VCaP (cell line): ENCODE measurements around the gene KIN.
"Not testable (repeated sequence)": the region's sequence is repeated elsewhere in the genome, so short reads cannot be mapped to it uniquely, and the experiment has no call there.

Source experiments
- H3K27ac ChIP-seq: fragments of 450-650 bp; 2 replicates; pipeline ENCODE4 v1.5.1; 2017
- TF ChIP-seq, protein P1 (sequence below): fragments of 450-650 bp; conservative IDR thresholded peaks from 2 replicates; pipeline ENCODE4 v1.5.1; 2017; ENCODE audit warnings: mild to moderate bottlenecking, moderate library complexity

KIN gene

DNA sequence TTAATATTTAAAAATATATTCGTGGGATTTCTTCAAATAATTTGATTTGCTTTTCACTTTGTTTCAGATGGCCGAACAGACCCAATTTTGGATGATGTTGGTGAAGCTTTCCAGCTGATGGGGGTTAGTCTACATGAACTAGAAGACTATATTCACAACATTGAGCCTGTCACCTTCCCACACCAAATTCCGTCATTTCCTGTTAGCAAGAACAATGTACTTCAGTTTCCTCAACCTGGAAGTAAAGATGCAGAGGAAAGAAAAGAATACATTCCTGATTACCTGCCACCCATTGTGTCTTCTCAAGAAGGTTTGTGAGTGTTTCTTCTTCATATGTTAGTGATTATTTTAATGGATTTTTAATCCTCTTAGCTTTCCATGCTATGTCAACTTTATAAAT lies 36.5 kb upstream of the KIN start:
- H3K27ac ChIP-seq: no peak overlapping the region
- TF ChIP-seq, protein P1, sequence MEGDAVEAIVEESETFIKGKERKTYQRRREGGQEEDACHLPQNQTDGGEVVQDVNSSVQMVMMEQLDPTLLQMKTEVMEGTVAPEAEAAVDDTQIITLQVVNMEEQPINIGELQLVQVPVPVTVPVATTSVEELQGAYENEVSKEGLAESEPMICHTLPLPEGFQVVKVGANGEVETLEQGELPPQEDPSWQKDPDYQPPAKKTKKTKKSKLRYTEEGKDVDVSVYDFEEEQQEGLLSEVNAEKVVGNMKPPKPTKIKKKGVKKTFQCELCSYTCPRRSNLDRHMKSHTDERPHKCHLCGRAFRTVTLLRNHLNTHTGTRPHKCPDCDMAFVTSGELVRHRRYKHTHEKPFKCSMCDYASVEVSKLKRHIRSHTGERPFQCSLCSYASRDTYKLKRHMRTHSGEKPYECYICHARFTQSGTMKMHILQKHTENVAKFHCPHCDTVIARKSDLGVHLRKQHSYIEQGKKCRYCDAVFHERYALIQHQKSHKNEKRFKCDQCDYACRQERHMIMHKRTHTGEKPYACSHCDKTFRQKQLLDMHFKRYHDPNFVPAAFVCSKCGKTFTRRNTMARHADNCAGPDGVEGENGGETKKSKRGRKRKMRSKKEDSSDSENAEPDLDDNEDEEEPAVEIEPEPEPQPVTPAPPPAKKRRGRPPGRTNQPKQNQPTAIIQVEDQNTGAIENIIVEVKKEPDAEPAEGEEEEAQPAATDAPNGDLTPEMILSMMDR: no peak

DNA sequence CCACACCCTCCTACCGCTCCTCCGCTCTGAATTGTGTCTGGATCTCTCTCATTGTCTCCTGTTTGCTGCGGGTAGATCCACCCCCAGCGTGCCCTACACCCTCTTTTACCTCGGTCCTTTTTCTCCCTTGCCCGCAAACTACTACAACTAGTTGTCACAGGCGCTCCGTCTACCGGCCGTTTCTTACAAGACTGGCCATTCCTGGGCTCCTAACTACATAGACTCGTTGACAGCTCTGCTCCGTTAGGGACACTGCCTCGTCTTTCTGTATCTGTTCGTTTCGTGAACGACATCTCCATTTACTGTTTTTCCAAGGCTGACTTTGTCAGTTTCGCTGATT lies 31.3 kb upstream of the KIN start:
- H3K27ac ChIP-seq: peak overlapping the region; percentile 66; the same call in 1 of the 2 replicates
- TF ChIP-seq, protein P1: peak; percentile 63

DNA sequence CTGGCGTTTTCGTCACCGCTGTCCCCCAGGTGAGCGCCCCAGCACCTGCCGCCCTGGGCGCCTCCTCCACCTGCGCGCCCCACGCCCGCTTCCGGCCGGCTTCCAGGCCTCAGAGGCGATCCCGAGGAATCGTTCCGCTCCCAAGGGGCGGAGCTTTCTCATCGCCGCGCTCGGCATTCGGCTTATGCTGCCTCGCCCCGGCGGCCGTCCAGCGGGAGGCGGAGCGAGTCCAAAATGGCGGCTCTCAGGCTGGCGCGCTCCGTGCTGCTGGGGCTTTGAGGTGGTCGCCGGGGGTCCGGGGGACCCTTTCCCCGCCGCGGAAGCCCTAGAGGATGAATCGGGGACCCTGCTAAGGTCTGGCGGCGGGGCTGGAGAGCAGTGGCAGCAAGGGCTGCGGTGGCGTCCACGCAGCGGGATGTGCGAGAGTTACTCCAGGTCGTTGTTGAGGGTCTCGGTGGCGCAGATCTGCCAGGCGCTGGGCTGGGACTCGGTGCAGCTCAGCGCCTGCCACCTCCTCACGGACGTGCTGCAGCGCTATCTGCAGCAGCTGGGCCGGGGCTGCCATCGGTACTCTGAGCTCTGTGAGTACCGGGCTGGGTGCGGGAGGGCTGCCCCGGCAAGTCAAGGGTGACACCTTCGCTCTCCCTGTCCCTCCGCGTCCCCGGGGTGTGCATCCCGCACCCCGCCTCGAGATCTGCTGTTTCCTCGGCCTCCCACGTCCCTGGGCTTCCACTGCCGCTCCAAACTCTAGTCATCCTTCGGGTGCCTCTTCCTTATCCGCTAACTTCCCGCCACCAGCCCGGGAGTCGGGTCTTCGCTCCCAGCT lies 30.7 kb upstream of the KIN start, which contains the start of gene TAF3:
TSS of gene TAF3 (plus strand) at position 211 of the 826 bp plus-strand sequence. CDS start at position 416, 205 bp downstream.
- TF ChIP-seq, protein P1: no peak
- peak within 1 kb of the TSS; percentile 66 for H3K27ac ChIP-seq

DNA sequence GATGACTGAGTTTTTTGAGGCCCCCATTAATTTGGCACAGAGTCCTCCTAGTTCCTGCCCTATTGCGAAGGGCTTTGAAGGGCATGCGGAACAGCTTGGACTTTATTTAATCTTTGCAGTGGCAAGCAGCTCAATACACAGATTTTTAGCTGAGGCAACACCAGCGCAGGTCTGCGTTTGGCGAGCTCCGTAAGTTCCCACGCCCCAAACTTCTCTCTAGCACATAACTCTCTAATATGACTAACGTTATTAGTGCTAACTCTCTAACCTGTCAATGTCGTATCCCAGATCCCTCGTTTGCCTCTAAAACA lies 30.1 kb upstream of the KIN start:
- TF ChIP-seq, protein P1: no peak

DNA sequence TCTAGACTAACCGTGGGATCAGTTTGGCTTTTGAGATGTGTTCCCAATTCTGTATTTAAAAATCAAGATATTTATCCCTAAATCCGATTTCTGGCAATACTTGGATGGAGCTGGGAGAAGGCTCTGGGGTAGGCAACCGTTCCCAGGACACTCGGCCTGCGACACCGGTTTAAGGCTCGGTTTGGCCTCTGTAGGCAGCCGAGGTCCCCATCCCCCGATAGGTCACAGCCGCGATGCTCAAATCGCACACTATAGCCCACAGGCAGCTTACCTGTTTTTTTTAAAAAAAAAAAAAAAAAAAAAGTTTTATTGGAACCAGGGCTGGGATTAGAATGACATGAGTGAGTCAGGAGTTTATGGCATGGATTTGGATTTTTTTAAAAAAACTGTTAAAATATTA lies 29.8 kb upstream of the KIN start:
- peak overlapping the region; percentile 66 for H3K27ac ChIP-seq
- TF ChIP-seq, protein P1: no peak

More for the DNA sequence above, 30.1 kb upstream of the KIN start:
- H3K27ac ChIP-seq: peak overlapping the region; percentile 66

DNA sequence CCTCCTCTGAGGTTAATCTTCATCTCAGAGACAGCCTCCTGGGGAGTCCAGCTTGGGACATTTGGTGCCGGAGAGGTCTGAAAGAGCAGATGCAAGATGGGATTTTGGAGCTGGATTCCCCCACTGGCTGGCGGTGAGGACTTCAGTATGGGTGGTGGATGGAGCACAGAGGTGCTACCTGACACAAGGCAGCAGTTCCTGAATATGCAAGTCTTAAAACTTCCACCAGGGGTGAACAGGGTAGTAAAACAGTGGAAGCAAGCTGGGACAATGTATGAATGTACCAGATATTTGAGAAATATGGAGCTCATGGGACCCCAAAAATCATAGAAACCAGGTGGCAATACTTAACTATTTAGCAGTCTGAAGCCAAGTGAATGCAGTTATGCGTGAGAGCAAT lies 25.7 kb upstream of the KIN start:
- no peak overlapping the region for H3K27ac ChIP-seq
- TF ChIP-seq, protein P1: no peak

DNA sequence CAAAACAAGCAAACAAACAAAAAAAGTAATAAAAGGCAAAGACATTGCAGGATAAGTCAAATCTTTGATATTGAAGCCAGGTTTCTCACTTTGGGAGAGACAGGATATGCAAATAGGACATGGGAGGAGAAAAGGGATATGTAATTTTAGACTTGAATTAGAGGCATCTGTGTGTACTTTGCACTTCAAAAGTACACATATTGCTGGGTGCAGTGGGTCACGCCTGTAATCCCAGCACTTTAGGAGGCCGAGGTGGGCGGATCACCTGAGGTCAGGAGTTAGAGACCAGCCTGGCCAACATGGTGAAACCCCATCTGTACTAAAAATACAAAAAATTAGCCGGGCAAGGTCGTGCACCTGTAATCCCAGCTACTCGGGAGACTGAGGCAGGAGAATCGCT lies 23.9 kb upstream of the KIN start:
- not testable (repeated sequence) for H3K27ac ChIP-seq

DNA sequence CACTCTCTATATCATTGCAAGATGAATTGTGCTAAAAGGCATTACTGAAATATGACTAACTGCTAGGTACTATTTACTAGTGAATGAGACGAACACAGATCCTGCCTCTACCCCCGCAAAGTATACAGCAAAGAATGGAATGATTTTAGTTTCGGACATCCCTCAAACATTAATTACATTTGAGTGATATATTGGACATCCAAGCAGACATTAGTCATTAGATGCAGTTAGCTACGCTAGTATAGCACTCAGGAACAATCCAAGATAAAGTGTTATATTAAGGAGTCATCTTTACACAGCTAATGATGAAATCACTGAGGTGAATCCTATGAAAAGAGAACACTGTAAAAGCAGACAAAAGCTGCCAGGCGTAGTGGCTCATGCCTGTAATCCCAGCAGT lies 23.2 kb upstream of the KIN start:
- TF ChIP-seq, protein P1: no peak
- H3K27ac ChIP-seq: no peak overlapping the region
